Vagina (tissue), 2 donors: ENCODE results near the gene TPO. TPM values are rescaled to one million over a fixed set of nuclear protein-coding genes. Genes with fewer than 3 reads are reported as not detected.

Experiments used
- DNase-seq, 2 donors: peaks; one replicate each; pipeline ENCODE4 v3.0.0-alpha.2; 2017; ENCODE audit errors: extremely low spot score in 2 of 2
- H3K27ac ChIP-seq: fragments of 200-600 bp; sonication (generic); one replicate; pipeline ENCODE4 v1.5.1; 2019
- H3K27me3 ChIP-seq: fragments of 200-600 bp; sonication (generic); one replicate; pipeline ENCODE4 v1.5.1; 2019
- H3K36me3 ChIP-seq, 2 donors: fragments of 200-600 bp; sonication (generic); one replicate each; pipeline ENCODE4 v1.5.1; 2017 to 2019
- H3K4me1 ChIP-seq: fragments of 200-600 bp; sonication (generic); one replicate; pipeline ENCODE4 v1.5.1; 2019
- H3K4me3 ChIP-seq, 2 donors: fragments of 200-600 bp; sonication (generic); 1 replicate in 1 of 2; 2 replicates in 1 of 2; pipeline ENCODE4 v1.5.1; 2016 to 2019
- H3K9me3 ChIP-seq: fragments of 200-600 bp; sonication (generic); one replicate; pipeline ENCODE4 v1.5.1; 2019
- POLR2A ChIP-seq, 2 donors: fragments of 450-650 bp; IDR thresholded peaks; one replicate each; pipeline ENCODE4 v1.6.1; 2017; ENCODE audit warnings: antibody characterized with exemption in 2 of 2, mild to moderate bottlenecking in 2 of 2, moderate library complexity in 2 of 2
- POLR2AphosphoS5 ChIP-seq, 2 donors: sonication (generic); formaldehyde crosslinking; IDR thresholded peaks; one replicate each; pipeline ENCODE4 v1.9.0; 2017; ENCODE audit warnings: antibody characterized with exemption in 2 of 2, mild to moderate bottlenecking in 2 of 2, low read depth in 1 of 2; ENCODE audit not compliant: insufficient read depth in 1 of 2
- intact Hi-C: fragments of 100-400 bp; cut with DNase I; formaldehyde crosslinking; loops from one replicate; pipeline ENCODE4 v1.15.1; 2023
- total RNA-seq: library from RNA; depleted of rRNA; stranded (reverse); fragments of >200 nt; gene quantifications from one replicate; pipeline ENCODE4 v1.2.3, GENCODE V29; 2016
- TF ChIP-seq, protein P1 (sequence below), 3 experiments: fragments of 450-650 bp in 2 of 3; fragments of 200-600 bp in 1 of 3; sonication (generic) in 1 of 3; IDR thresholded peaks; one replicate each; pipeline ENCODE4 v1.5.1; 2017 to 2019; ENCODE audit warnings: antibody characterized with exemption in 3 of 3, mild to moderate bottlenecking in 2 of 3, moderate library complexity in 2 of 3

TPO gene
- total RNA-seq, 1 donor from 2014 or later, result 2.0 TPM

DNA sequence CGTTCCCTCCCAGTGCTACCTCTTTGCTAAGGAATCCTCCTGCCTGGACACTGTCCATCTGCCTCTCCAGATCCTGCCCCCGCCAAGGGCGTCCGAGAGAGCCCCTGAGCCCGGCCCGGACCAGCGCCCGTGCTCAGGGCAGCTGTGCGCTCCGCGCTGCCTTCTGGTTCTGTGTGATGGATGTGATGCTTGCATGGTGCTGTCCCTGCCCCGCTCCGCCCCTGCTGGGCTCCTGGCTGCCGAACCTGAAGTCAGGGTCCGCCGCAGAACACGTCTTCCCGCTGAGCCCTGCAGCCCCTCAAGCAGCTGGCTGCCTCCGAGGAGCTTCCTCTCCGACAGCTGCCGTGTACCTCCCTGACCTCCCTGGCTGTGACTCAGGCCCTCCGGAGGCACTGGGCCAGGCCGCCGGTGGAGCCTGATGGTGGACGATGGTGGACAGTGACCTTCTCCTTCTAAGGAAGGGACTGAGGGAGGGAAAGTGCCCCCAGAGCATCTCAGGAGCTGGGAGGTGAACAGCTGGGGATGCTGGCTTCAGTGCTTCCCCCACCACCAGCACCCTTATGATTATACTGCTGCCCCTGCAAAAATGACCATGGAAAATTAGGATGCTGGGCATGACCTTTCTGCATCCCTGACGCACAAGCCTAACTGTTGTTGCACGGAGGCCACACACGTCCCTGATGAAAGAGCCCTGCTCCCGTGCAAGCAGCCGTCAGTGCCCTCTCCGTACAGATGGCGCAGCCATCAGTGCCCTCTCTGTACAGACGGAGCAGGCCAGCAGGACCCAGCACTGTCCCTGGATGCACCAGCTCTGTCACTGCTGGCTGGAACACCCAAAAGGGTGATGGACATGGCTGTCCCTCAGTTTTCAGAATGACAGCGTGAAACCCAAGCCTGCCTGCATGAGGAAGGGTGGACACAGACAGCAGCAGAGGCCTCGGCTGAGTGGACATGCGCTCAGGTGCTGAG, 99.3 kb downstream of the TPO start:
- no peaks in the 10 kb centered on the region for H3K27me3 ChIP-seq
- intact Hi-C loops, result no loop called here
- H3K36me3 ChIP-seq, result no peaks in the 10 kb centered on the region
- H3K27ac ChIP-seq, result no peak overlapping the region
- TF ChIP-seq POLR2A (IDR thresholded peaks at IDR 0.05), result no peak
- TF ChIP-seq, protein P1, sequence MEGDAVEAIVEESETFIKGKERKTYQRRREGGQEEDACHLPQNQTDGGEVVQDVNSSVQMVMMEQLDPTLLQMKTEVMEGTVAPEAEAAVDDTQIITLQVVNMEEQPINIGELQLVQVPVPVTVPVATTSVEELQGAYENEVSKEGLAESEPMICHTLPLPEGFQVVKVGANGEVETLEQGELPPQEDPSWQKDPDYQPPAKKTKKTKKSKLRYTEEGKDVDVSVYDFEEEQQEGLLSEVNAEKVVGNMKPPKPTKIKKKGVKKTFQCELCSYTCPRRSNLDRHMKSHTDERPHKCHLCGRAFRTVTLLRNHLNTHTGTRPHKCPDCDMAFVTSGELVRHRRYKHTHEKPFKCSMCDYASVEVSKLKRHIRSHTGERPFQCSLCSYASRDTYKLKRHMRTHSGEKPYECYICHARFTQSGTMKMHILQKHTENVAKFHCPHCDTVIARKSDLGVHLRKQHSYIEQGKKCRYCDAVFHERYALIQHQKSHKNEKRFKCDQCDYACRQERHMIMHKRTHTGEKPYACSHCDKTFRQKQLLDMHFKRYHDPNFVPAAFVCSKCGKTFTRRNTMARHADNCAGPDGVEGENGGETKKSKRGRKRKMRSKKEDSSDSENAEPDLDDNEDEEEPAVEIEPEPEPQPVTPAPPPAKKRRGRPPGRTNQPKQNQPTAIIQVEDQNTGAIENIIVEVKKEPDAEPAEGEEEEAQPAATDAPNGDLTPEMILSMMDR (IDR thresholded peaks at IDR 0.05), result no peak
- TF ChIP-seq POLR2AphosphoS5 (IDR thresholded peaks at IDR 0.05; ENCODE audit: insufficient read depth in 1 of 2, low read depth in 1 of 2), result no peak
- H3K4me3 ChIP-seq, result no peak overlapping the region
- no peaks in the 10 kb centered on the region for H3K9me3 ChIP-seq
- DNase-seq, result no peak
- no peaks in the 10 kb centered on the region for H3K4me1 ChIP-seq

DNA sequence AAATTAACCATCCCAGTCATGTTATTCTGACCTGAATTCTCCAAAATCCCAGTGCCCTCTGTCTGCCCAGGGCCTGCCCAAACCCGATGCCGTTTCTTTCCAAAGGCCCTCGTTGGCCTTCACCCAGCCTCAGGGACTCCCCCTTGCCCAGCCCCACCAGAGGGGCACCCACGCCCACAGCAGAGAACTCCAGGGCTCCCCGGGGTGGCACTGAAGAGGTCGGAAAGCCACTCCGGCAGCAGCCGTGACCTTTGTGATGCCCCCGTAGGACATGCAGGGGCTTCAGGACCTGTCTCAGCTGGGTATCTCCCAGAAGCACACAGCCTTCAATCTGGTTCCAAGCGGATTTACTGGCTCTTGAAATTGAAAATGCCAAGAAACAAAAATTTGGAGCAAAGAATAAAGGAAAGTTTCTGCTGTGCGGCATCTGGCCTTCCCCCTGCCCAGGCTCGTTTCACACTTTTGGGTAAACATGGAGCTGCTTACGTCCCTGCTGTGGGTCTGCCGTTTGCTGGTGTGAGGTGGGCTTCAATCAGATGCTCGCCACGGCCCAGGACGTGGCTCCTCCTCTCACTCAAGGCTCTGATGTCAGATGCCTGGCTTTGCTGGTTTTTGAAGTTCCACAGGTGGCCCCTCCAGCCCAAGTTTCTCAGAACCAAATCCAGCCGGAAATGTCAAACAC, 101.3 kb downstream of the TPO start:
- TF ChIP-seq, protein P1 (IDR thresholded peaks at IDR 0.05), result no peak
- TF ChIP-seq POLR2A (IDR thresholded peaks at IDR 0.05) (no peak), POLR2AphosphoS5 (IDR thresholded peaks at IDR 0.05; ENCODE audit: insufficient read depth in 1 of 2, low read depth in 1 of 2) (no peak)
- intact Hi-C loops, result no loop called here
- Histone ChIP-seq H3K27ac (no peak overlapping the region), H3K9me3 (no peaks in the 10 kb centered on the region), H3K4me3 (no peak overlapping the region), H3K4me1 (no peaks in the 10 kb centered on the region), H3K27me3 (no peaks in the 10 kb centered on the region), H3K36me3 (no peaks in the 10 kb centered on the region)
- no peak for DNase-seq

DNA sequence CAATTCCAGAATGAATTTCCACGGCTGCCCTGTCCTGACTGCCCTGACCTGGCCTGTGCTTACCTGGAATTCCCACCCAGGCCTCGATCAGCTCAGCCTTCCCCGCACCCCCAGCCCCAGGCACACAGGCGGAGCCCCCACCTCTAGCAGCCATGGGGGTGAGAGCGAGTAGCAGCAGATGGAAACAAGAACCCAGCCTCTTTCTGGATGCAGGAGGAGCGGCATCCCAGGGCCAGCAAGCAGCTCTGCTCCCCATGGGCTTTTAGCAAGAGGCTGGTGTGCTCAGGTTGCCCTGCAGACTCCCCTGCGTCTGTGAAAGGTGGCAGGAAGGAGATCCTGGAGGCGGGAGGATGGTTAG, 101.8 kb downstream of the TPO start:
- no peak overlapping the region for H3K27ac ChIP-seq
- TF ChIP-seq, protein P1 (IDR thresholded peaks at IDR 0.05), result no peak
- TF ChIP-seq POLR2AphosphoS5 (IDR thresholded peaks at IDR 0.05; ENCODE audit: insufficient read depth in 1 of 2, low read depth in 1 of 2) (no peak), POLR2A (IDR thresholded peaks at IDR 0.05) (no peak)
- H3K9me3 ChIP-seq, result no peaks in the 10 kb centered on the region
- H3K4me3 ChIP-seq, result no peak overlapping the region
- no peaks in the 10 kb centered on the region for H3K27me3 ChIP-seq
- DNase-seq, result no peak
- intact Hi-C loops, result no loop called here
- no peaks in the 10 kb centered on the region for H3K4me1 ChIP-seq
- no peaks in the 10 kb centered on the region for H3K36me3 ChIP-seq

DNA sequence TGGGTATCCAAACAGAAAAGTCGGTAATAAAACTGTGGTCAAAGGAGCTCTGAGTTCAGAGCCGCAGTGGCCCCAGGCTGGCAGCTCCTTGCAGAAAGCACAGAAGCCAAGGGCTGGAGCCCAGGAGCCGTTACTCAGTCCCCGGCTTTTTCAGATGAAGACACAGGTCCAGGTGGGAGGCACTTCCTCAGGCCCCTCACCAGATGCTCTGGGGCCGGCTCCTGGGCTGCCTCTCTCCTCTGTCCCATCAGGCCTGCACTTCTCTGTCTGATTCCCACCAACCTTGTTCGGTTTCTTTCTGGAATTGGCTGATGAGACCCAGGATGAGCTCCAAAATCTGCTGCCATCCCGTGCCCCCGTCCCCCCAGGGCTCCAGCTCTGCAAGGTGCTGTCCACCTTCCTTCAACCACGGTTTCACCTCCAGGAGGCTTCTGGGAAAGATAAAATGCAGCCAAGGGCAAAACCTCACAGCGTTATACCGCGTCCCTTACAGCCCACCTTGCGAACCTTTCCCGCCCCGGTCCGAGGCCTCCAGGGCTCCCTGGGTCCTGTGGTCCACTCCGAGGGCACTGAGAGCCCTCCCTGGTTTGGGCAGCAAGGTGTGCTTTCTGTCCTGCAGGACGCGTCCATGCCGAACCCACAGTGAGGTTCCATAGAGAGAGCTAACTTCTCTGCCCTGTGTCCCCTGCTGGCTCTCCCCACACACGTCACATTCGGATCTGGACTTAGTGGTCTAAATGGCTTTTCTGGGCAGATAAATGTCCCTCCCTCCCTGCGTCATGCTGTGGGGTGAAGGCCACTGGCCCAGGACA, 102.9 kb downstream of the TPO start:
- no peak overlapping the region for H3K4me3 ChIP-seq
- H3K4me1 ChIP-seq, result no peaks in the 10 kb centered on the region
- TF ChIP-seq POLR2AphosphoS5 (IDR thresholded peaks at IDR 0.05; ENCODE audit: insufficient read depth in 1 of 2, low read depth in 1 of 2), result no peak
- TF ChIP-seq POLR2A (IDR thresholded peaks at IDR 0.05), result no peak
- TF ChIP-seq, protein P1 (IDR thresholded peaks at IDR 0.05), result no peak
- H3K9me3 ChIP-seq, result no peaks in the 10 kb centered on the region
- intact Hi-C loops, result no loop called here
- no peaks in the 10 kb centered on the region for H3K27me3 ChIP-seq
- H3K36me3 ChIP-seq, result no peaks in the 10 kb centered on the region
- H3K27ac ChIP-seq, result no peak overlapping the region
- no peak for DNase-seq
